ENCODE results near the gene CCDC40. TPM values are rescaled to one million over a fixed set of nuclear protein-coding genes. Genes with fewer than 3 reads are reported as not detected.

Gene CCDC40
- total RNA-seq, 2 donors from 2014 or later: 21.7 to 38.9 TPM

- Histone ChIP-seq H3K9me3 (ENCODE audit: control insufficient read depth, low read length) (peaks cover 16% of the 10 kb centered on the region), H3K4me3 (ENCODE audit: low read length) (no peak overlapping the region), H3K27me3 (ENCODE audit: control insufficient read depth, insufficient read depth, low read length, poor library complexity, severe bottlenecking) (no peaks in the 10 kb centered on the region), H3K27ac (ENCODE audit: low read depth, low read length) (no peak overlapping the region), H3K4me1 (ENCODE audit: control insufficient read depth, insufficient read depth, low read length) (no peaks in the 10 kb centered on the region), H3K9ac (ENCODE audit: extremely low read depth, low read length, poor library complexity, severe bottlenecking) (no peak overlapping the region), H3K36me3 (ENCODE audit: control insufficient read depth, insufficient read depth, low read length) (peaks cover 6% of the 10 kb centered on the region)
- H3K9me3 Mint-ChIP-seq: peaks cover 15% of the 10 kb centered on the region
- no peak for DNase-seq
- peaks cover 19% of the 10 kb centered on the region for H3K36me3 Mint-ChIP-seq (ENCODE audit: low read depth)
- 92 to 100% methylated on average over 5 to 7 of the region's 7 CpGs for WGBS, 2 experiments (ENCODE audit: insufficient coverage in 1 of 2, insufficient read length in 1 of 2)
- no peak overlapping the region for H3K4me3 Mint-ChIP-seq
- peaks cover 9% of the 10 kb centered on the region for H3K4me1 Mint-ChIP-seq
- H3K27me3 Mint-ChIP-seq (ENCODE audit: insufficient read depth): no peaks in the 10 kb centered on the region
- no peak overlapping the region for H3K27ac Mint-ChIP-seq
- no peak for TF ChIP-seq CTCF (conservative IDR thresholded peaks at IDR 0.05)
These were observed 78.3 kb downstream of the CCDC40 start for GRCh38 chr17:80114758-80115157.

GRCh38 chr17:80115159-80115558, 78.7 kb downstream of the CCDC40 start:
- Histone ChIP-seq H3K36me3 (ENCODE audit: control insufficient read depth, insufficient read depth, low read length) (peaks cover 6% of the 10 kb centered on the region), H3K4me1 (ENCODE audit: control insufficient read depth, insufficient read depth, low read length) (no peaks in the 10 kb centered on the region), H3K9ac (ENCODE audit: extremely low read depth, low read length, poor library complexity, severe bottlenecking) (no peak overlapping the region), H3K9me3 (ENCODE audit: control insufficient read depth, low read length) (peaks cover 16% of the 10 kb centered on the region), H3K27ac (ENCODE audit: low read depth, low read length) (no peak overlapping the region), H3K27me3 (ENCODE audit: control insufficient read depth, insufficient read depth, low read length, poor library complexity, severe bottlenecking) (no peaks in the 10 kb centered on the region), H3K4me3 (ENCODE audit: low read length) (no peak overlapping the region)
- no peak for DNase-seq
- peaks cover 19% of the 10 kb centered on the region for H3K36me3 Mint-ChIP-seq (ENCODE audit: low read depth)
- TF ChIP-seq CTCF (conservative IDR thresholded peaks at IDR 0.05): no peak
- H3K4me3 Mint-ChIP-seq: no peak overlapping the region
- peaks cover 9% of the 10 kb centered on the region for H3K4me1 Mint-ChIP-seq
- H3K27me3 Mint-ChIP-seq (ENCODE audit: insufficient read depth): no peaks in the 10 kb centered on the region
- WGBS, 2 experiments (ENCODE audit: insufficient coverage in 1 of 2, insufficient read length in 1 of 2): 94 to 95% methylated on average over 8 of the region's 8 CpGs
- no peak overlapping the region for H3K27ac Mint-ChIP-seq
- H3K9me3 Mint-ChIP-seq: peaks cover 15% of the 10 kb centered on the region

- no peak overlapping the region for H3K4me3 Mint-ChIP-seq
- no peak for TF ChIP-seq CTCF (conservative IDR thresholded peaks at IDR 0.05)
- 82 to 91% methylated on average over 14 to 16 of the region's 16 CpGs for WGBS, 2 experiments (ENCODE audit: insufficient coverage in 1 of 2, insufficient read length in 1 of 2)
- Histone ChIP-seq H3K4me1 (ENCODE audit: control insufficient read depth, insufficient read depth, low read length) (no peaks in the 10 kb centered on the region), H3K27me3 (ENCODE audit: control insufficient read depth, insufficient read depth, low read length, poor library complexity, severe bottlenecking) (no peaks in the 10 kb centered on the region), H3K27ac (ENCODE audit: low read depth, low read length) (peak overlapping the region; percentile 57), H3K4me3 (ENCODE audit: low read length) (no peak overlapping the region), H3K9ac (ENCODE audit: extremely low read depth, low read length, poor library complexity, severe bottlenecking) (no peak overlapping the region), H3K36me3 (ENCODE audit: control insufficient read depth, insufficient read depth, low read length) (peaks cover 6% of the 10 kb centered on the region), H3K9me3 (ENCODE audit: control insufficient read depth, low read length) (peaks cover 16% of the 10 kb centered on the region)
- no peaks in the 10 kb centered on the region for H3K27me3 Mint-ChIP-seq (ENCODE audit: insufficient read depth)
- peaks cover 9% of the 10 kb centered on the region for H3K4me1 Mint-ChIP-seq
- DNase-seq: no peak
- H3K27ac Mint-ChIP-seq: no peak overlapping the region
- H3K9me3 Mint-ChIP-seq: peaks cover 15% of the 10 kb centered on the region
- H3K36me3 Mint-ChIP-seq (ENCODE audit: low read depth): peaks cover 19% of the 10 kb centered on the region
These were observed 80.0 kb downstream of the CCDC40 start for GRCh38 chr17:80116276-80116920.

Measured in endodermal cell (in vitro differentiated cells).